ENCODE data around the gene ZNF778. TPM values are rescaled to one million over a fixed set of nuclear protein-coding genes. Genes with fewer than 3 reads are reported as not detected.
"Not testable (repeated sequence)": the region's sequence is repeated elsewhere in the genome, so short reads cannot be mapped to it uniquely, and the experiment has no call there.

ZNF778 gene
- total RNA-seq, 2 experiments from 2014 or later = 8.3 to 9.2 TPM

DNA sequence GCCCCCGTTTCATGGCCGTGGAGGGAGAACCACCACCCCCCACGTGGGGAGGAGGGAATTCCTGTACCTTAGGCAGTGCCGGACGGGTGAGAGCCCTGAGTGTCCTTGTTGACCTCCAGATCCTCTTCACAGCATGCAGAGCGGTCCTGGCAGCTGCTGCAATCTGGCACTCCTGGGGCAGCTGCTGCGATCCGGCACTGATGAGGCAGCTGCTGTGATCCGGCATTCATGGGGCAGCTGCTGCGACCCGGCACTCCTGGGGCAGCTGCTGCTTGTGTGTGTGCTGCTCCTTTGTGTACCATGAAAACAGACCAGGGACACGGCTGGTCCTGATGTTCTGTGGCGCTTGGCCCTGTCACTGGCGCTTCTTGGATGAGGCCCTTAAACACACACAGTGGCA lies 12.8 kb downstream of the ZNF778 start:
- no peak for DNase-seq
- peaks cover 35% of the 10 kb centered on the region for H3K9me3 Mint-ChIP-seq
- no peak overlapping the region for H3K27ac Mint-ChIP-seq
- ChIA-PET CTCF (no interaction called here), POLR2A (no interaction called here)
- H3K4me3 Mint-ChIP-seq = no peak overlapping the region
- no peaks in the 10 kb centered on the region for H3K27me3 Mint-ChIP-seq
- H3K36me3 Mint-ChIP-seq (ENCODE audit: low read depth) = peaks cover 82% of the 10 kb centered on the region
- H3K4me1 Mint-ChIP-seq = no peaks in the 10 kb centered on the region

DNA sequence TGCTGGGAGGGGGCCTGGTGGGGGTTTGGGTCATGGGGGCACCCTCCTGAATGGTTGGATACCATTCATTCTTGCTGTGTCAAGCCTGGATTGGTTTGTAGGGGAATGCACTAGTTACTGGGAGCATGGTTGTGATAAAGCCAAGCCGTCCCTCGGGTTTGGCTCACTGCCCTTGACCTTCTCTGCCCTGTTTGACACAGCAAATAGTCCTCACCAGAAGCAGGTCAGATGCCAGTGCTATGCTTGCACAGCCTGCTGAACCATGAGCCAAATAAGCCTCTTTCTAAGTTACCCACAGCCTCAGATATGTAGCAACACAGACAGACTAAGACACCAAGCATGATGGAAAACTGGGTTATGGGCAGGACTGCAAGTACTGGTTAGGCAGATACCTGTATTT lies 14.6 kb downstream of the ZNF778 start:
- H3K36me3 Mint-ChIP-seq (ENCODE audit: low read depth) = peaks cover 67% of the 10 kb centered on the region
- CTCF ChIA-PET = no interaction called here
- no peak overlapping the region for H3K27ac Mint-ChIP-seq
- no peaks in the 10 kb centered on the region for H3K27me3 Mint-ChIP-seq
- POLR2A ChIA-PET = no interaction called here
- no peak overlapping the region for H3K4me3 Mint-ChIP-seq
- H3K9me3 Mint-ChIP-seq = peaks cover 22% of the 10 kb centered on the region
- no peaks in the 10 kb centered on the region for H3K4me1 Mint-ChIP-seq
- DNase-seq = no peak

DNA sequence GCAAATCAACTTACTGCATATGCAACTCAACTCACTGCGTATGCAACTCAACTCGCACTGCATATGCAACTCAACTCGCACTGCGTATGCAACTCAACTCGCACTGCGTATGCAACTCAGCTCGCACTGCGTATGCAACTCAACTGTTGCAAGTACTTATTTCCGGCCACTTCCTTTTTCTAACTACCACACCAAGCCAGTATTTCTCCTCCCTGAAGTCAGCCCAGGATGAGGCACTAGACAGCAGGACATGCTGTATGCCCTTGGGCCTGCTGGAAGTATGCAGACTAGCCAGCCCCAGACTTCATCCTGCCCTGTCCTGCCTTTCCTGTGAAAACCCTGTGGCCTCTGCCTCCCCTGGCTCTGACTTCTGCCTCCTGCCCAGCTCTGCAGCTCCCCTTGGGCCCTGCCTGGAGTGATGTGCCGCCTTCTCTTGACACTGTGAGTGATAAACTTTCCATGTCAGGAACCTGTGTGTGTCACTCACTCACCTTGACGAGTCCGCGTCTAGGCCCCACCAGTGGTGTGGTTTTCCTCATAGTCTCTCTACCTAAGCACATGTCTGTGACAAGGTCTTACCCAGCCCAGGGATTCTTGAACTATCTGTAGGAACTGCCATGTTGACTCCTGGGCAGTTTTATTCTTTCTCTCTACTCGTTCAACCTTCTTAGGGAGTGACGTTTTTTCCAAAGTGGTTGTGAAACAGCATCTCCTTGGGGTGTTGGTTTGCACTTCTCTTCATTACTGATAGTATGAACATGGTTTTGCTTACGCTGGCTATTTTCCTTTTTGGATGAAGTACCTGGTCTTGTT lies 16.4 kb downstream of the ZNF778 start:
- ChIA-PET POLR2A (no interaction called here), CTCF (no interaction called here)
- peaks cover 6% of the 10 kb centered on the region for H3K9me3 Mint-ChIP-seq
- no peaks in the 10 kb centered on the region for H3K27me3 Mint-ChIP-seq
- no peak for DNase-seq
- no peaks in the 10 kb centered on the region for H3K4me1 Mint-ChIP-seq
- no peak overlapping the region for H3K27ac Mint-ChIP-seq
- H3K36me3 Mint-ChIP-seq (ENCODE audit: low read depth) = peaks cover 49% of the 10 kb centered on the region
- H3K4me3 Mint-ChIP-seq = no peak overlapping the region

DNA sequence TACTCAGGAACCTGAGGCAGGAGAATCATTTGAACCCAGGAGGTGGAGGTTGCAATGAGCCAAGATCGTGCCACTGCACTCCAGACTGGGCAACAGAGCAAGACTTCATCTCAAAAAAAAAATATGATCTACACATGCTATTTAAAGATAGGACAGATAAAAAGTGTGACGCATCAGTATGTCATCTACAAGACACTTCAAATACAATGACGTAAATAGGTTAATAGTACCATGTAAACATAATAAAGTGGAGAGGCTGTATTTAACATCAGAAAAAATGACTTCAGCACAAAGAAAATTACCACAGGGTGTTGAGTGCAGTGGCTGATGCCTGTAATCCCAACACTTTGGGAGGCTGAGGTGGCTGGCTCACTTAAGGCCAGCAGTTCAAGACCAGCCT lies 20.2 kb downstream of the ZNF778 start:
- Mint-ChIP-seq H3K4me1 (peaks cover 18% of the 10 kb centered on the region), H3K9me3 (no peaks in the 10 kb centered on the region), H3K27me3 (no peaks in the 10 kb centered on the region), H3K27ac (no peak overlapping the region), H3K4me3 (no peak overlapping the region), H3K36me3 (ENCODE audit: low read depth) (peaks cover 21% of the 10 kb centered on the region)
- POLR2A ChIA-PET = no interaction called here
- no peak for DNase-seq
- CTCF ChIA-PET = no interaction called here

DNA sequence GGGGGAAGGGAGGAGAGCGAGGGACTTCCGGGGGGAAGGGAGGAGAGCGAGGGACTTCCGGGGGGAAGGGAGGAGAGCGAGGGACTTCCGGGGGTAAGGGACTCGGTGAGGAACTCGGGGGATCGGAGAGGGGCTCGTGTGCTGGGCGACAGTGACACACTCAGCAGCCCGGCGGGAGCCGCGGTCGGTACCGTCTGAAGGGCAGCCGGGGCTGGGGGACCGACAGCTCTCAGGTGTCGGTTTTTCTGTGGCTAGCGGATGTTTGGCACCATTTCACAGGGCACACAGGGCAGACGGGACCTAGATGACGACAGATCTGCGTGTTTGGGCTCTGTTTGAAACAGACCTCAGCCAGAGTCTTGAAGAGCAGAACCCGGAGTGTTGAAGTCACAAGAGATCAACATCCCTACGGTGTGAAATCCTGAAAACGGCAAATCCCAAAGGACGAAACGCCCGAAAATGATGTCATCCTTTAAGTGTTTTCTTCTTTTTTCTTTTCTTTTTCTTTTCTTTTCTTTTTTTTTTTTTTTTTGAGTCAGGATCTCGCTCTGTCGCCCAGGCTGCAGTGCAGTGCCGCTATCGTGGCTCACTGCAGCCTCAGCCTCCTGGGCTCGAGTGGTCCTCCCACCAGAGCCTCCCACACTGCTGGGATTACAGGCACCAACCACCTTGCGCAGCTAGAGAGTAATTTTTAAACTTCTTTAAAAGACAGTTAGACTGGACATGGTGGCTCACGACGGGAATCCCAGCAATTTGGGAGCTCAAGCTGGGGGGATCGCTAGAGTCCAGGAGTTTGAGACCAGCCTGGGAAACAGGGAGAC lies 23.9 kb downstream of the ZNF778 start:
- Mint-ChIP-seq H3K27ac (peak overlapping the region; percentile 100), H3K4me3 (peak overlapping the region; percentile 99), H3K9me3 (no peaks in the 10 kb centered on the region), H3K36me3 (ENCODE audit: low read depth) (peaks cover 3% of the 10 kb centered on the region), H3K4me1 (peaks cover 29% of the 10 kb centered on the region), H3K27me3 (no peaks in the 10 kb centered on the region)
- DNase-seq = peak; percentile 74
- ChIA-PET POLR2A (interaction anchor here (0.7 kb wide), 1 partner anchor 384 kb away, joined by 10 read pairs; the partner anchor contains the start of gene TRAPPC2L), CTCF (interaction anchor here (0.6 to 1.2 kb wide), 2 partner anchors 24 to 553 kb away, joined by 3 to 7 read pairs; partner anchors contain the start of gene ZNF778)

DNA sequence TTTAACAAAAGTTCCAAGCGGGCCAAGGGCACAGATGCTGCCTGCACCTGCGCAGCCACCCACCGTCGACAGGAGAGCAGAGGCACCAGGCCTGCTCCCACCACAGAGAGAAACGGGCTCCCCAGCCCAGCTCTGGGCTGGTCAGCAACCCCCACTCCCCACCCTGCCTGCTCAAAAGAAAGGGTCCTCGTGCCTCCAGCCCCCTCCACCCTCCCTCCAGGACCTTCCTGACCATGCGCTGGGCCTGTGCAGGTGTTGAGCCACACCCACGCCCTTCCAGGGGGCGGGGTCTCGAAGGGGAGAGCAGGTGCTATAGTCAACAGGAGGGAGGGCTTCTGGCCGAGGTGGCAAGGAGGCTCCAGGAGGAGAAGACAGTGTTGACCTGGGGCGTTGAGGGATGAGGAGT lies 25.3 kb downstream of the ZNF778 start:
- Mint-ChIP-seq H3K36me3 (ENCODE audit: low read depth) (peaks cover 4% of the 10 kb centered on the region), H3K4me1 (peaks cover 35% of the 10 kb centered on the region), H3K27ac (peak overlapping the region; percentile 46), H3K4me3 (peak overlapping the region; percentile 34), H3K9me3 (no peaks in the 10 kb centered on the region), H3K27me3 (no peaks in the 10 kb centered on the region)
- CTCF ChIA-PET = no interaction called here
- POLR2A ChIA-PET = no interaction called here
- DNase-seq = no peak

DNA sequence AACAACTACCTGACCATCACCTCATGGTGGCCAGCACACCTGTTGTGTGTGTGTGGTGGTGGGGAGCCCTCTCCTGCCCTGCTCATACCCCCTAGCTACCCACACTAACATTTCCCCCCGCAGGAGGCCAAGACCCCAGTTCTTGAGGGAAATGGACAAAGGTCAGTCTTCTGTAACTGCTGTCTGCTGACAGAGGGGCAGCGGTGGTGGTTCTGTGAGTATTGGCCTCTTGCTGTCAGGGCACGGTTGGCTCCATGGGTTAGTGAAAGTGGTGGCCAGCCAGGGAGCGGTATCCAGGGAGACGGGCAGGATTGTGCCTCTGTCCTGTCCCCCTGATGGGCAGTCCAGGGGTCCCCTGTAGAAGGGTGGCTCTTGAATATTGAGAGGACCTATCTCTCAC lies 26.2 kb downstream of the ZNF778 start:
- Mint-ChIP-seq H3K9me3 (no peaks in the 10 kb centered on the region), H3K36me3 (ENCODE audit: low read depth) (peaks cover 4% of the 10 kb centered on the region), H3K27me3 (no peaks in the 10 kb centered on the region), H3K27ac (no peak overlapping the region), H3K4me1 (peaks cover 35% of the 10 kb centered on the region), H3K4me3 (no peak overlapping the region)
- ChIA-PET POLR2A (no interaction called here), CTCF (interaction anchor here (1.5 kb wide), 1 partner anchor 314 kb away, joined by 3 read pairs; no protein-coding TSS in a partner anchor)
- no peak for DNase-seq

DNA sequence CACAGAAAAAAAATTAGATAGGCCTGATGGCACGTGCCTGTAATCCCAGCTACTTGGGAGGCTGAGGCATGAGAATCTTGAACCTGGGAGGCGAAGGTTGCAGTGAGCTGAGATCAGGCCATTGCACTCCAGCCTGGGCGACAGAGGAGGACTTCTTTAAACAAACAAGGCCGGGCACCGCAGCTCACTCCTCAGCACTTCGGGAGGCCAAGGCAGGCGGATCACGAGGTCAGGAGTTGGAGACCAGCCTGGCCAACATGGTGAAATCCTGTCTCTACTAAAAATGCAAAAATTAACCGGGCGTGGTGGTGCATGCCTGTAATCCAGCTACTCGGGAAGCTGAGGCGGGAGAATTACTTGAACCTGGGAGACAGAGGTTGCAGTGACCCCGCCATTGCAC lies 26.8 kb downstream of the ZNF778 start:
- CTCF ChIA-PET = interaction anchor here (1.5 kb wide), 1 partner anchor 313 kb away, joined by 3 read pairs; no protein-coding TSS in a partner anchor
- DNase-seq; H3K4me3 Mint-ChIP-seq; H3K36me3 Mint-ChIP-seq (ENCODE audit: low read depth); H3K9me3 Mint-ChIP-seq; H3K27me3 Mint-ChIP-seq; POLR2A ChIA-PET: not testable (repeated sequence)
- peaks cover 35% of the 10 kb centered on the region for H3K4me1 Mint-ChIP-seq
- peak overlapping the region; percentile 9 for H3K27ac Mint-ChIP-seq

DNA sequence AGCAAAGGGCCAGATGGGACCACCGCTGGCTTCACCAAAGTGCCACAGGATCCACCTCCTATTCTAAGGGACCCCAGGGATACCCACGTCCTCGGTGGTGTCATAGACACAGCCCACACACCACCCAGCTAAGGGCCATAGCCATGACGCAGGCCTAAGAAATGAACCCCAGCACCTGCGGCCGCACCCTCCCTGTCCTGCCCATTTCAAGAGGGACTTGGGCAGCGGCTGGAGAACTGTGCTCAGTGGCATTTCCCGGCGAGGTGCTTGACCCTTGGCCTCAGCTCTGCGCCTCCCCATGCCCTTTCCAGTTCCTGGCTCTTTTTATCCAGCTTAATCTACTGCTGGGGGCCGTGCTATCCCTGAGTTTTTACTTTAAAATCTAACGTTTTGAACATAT lies 27.3 kb downstream of the ZNF778 start:
- Mint-ChIP-seq H3K4me1 (peaks cover 33% of the 10 kb centered on the region), H3K9me3 (peaks cover under 1% of the 10 kb centered on the region), H3K4me3 (no peak overlapping the region), H3K27me3 (no peaks in the 10 kb centered on the region), H3K27ac (no peak overlapping the region), H3K36me3 (ENCODE audit: low read depth) (peaks cover 4% of the 10 kb centered on the region)
- no peak for DNase-seq
- POLR2A ChIA-PET = no interaction called here
- CTCF ChIA-PET = interaction anchor here (1.5 kb wide), 1 partner anchor 312 kb away, joined by 3 read pairs; no protein-coding TSS in a partner anchor

DNA sequence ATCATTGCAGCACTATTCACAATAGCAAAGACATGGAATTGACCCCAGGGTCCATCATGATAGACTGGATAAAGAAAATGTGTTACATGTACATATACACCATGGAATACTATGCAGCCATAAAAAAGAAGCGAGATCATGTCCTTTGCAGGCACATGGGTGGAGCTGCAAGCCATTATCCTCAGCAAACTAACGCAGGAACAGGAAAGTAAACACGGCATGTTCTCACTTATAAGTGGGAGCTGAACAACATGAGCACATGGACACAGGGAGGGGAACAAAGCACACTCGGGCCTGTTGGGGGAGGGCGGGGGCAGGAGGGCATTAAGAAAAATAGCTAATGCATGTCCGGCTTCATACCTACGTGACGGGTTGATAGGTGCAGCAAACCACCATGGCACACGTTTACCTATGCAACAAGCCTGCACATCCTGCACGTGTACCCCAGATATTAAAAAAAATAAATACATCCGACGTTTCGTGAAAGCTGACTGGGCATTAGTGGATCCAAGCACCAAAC lies 28.9 kb downstream of the ZNF778 start:
- Mint-ChIP-seq H3K36me3 (ENCODE audit: low read depth) (peaks cover 11% of the 10 kb centered on the region), H3K27ac (peak overlapping the region; percentile 25), H3K4me3 (peak overlapping the region; percentile 58), H3K27me3 (peaks cover 5% of the 10 kb centered on the region), H3K4me1 (peaks cover 23% of the 10 kb centered on the region), H3K9me3 (peaks cover 8% of the 10 kb centered on the region)
- CTCF ChIA-PET = interaction anchor here (0.6 to 0.8 kb wide), 2 partner anchors 30 to 308 kb away, joined by 3 read pairs; no protein-coding TSS in a partner anchor
- POLR2A ChIA-PET = no interaction called here
- DNase-seq = no peak

DNA sequence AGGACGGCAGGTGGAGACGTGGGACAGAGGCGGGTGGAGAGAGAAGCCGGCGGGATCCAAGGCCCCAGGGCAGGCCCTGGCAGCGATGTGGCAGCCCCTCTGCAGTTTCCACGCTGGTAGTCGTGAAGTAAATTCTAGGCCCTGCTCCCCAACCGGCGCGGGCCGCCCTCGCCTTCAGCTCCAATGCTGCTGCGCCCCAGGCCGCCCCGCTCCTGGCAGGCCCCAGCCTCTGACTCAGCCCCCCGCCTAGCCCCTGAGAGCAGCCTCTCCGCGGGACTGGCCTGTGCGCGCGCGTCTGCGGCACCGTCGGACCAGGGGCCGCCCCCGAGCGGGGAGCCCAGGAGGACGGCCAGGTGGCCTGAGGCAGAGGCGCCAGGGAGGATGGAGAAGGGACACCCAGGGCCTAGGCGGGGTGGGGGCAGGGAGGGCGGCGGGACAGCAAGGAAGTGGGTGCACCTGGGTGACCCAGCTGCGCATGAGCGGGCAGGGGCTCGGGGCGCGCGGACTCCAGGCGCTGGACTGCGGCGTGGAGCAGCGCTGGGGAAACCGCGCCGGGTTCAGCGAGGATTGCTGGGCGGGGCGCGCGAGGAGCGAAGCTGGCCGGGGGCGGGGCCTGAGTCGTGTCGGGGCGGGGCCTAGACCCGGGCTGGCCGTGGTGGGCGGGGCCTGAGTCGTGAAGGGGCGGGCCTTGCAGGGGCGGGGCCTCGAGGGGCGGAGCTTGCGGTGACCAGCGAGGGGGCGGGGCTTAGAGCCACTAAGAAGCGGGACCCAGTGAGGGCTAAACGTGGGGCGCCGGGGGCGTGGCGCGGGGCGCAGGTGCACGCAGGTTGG lies 29.6 kb downstream of the ZNF778 start:
- peaks cover 5% of the 10 kb centered on the region for H3K27me3 Mint-ChIP-seq
- peak; percentile 94 for DNase-seq
- H3K27ac Mint-ChIP-seq = peak overlapping the region; percentile 75
- peaks cover 19% of the 10 kb centered on the region for H3K4me1 Mint-ChIP-seq
- ChIA-PET CTCF (interaction anchor here (0.6 to 0.9 kb wide), 3 partner anchors 31 to 307 kb away, joined by 3 to 7 read pairs (median 3); no protein-coding TSS in a partner anchor), POLR2A (interaction anchor here (0.6 kb wide), 1 partner anchor 69 kb away, joined by 3 read pairs; no protein-coding TSS in a partner anchor)
- H3K4me3 Mint-ChIP-seq = peak overlapping the region; percentile 64
- H3K36me3 Mint-ChIP-seq (ENCODE audit: low read depth) = peaks cover 11% of the 10 kb centered on the region
- peaks cover 8% of the 10 kb centered on the region for H3K9me3 Mint-ChIP-seq

DNA sequence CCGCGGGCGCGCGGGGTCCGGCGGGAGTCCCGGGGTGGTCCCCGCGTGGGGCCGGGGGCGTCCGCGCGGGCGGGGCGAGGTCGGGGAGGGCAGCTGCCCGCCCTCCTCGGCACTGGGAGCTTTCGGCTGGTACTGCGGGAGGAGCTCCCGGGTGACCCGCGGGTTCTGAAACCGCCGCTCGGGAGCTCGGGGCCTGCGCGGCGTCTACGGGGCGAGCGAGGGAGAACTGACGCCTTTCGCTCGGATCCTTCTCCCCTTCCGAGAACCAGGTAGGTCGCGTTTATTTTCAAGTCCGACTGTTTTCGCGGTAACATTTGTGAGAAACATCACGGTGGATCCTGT lies 30.2 kb downstream of the ZNF778 start:
- ChIA-PET POLR2A (interaction anchor here (0.6 kb wide), 1 partner anchor 68 kb away, joined by 3 read pairs; no protein-coding TSS in a partner anchor), CTCF (interaction anchor here (0.9 kb wide), 1 partner anchor 48 kb away, joined by 7 read pairs; no protein-coding TSS in a partner anchor)
- H3K9me3 Mint-ChIP-seq, H3K27me3 Mint-ChIP-seq, H3K27ac Mint-ChIP-seq, DNase-seq: not testable (repeated sequence)
- peaks cover 19% of the 10 kb centered on the region for H3K4me1 Mint-ChIP-seq
- H3K4me3 Mint-ChIP-seq = peak overlapping the region; percentile 69
- H3K36me3 Mint-ChIP-seq (ENCODE audit: low read depth) = peaks cover 11% of the 10 kb centered on the region

All from activated CD4-positive, alpha-beta T cell treated with anti-CD3 and anti-CD28 coated beads, Interleukin-2, amount 10 ng/mL, durations not matched to agents 7 days and 5 days (primary cell).